Stimulated activated naive CD4-positive, alpha-beta T cell treated with Interleukin-2 at 50 U/mL for 16 hours (primary cell): Measurements from ENCODE around the gene EEF1AKMT4.

ENCODE experiments used
- DNase-seq: peaks from one replicate; lab custom pipeline; 2025; lab: John Stamatoyannopoulos, UW

The EEF1AKMT4 gene

GRCh38 chr3:184235381-184236032 lies 14.0 kb upstream of the EEF1AKMT4 start:
- no peak for DNase-seq

GRCh38 chr3:184236033-184236410 lies 13.4 kb upstream of the EEF1AKMT4 start:
- DNase-seq, result no peak

GRCh38 chr3:184236636-184237035 lies 12.8 kb upstream of the EEF1AKMT4 start:
- no peak for DNase-seq

- no peak for DNase-seq
These were observed 12.3 kb upstream of the EEF1AKMT4 start for GRCh38 chr3:184237211-184237610.

- DNase-seq, result no peak
These were observed 11.7 kb upstream of the EEF1AKMT4 start for GRCh38 chr3:184237807-184238206.

- DNase-seq, result no peak
These were observed 11.1 kb upstream of the EEF1AKMT4 start for GRCh38 chr3:184238246-184238818.

- no peak for DNase-seq
These were observed 10.3 kb upstream of the EEF1AKMT4 start for GRCh38 chr3:184239221-184239620.

GRCh38 chr3:184239708-184240107 lies 9.8 kb upstream of the EEF1AKMT4 start:
- no peak for DNase-seq

GRCh38 chr3:184240384-184241140 lies 8.9 kb upstream of the EEF1AKMT4 start:
- DNase-seq, result no peak

- no peak for DNase-seq
These were observed 8.4 kb upstream of the EEF1AKMT4 start for GRCh38 chr3:184241141-184241446.

- DNase-seq, result no peak
These were observed 7.8 kb upstream of the EEF1AKMT4 start for GRCh38 chr3:184241447-184242296.

- no peak for DNase-seq
These were observed 7.2 kb upstream of the EEF1AKMT4 start for GRCh38 chr3:184242297-184242685.

- peak; percentile 81 for DNase-seq
These were observed 739 bp upstream of the EEF1AKMT4 start, which contains the start of gene ALG3 for GRCh38 chr3:184248454-184249411. Gene ALG3 (minus strand): TSS chr3:184248962. CDS start chr3:184248940, 22 bp downstream.

GRCh38 chr3:184250167-184250828 lies 826 bp downstream of the EEF1AKMT4 start:
- peak; percentile 86 for DNase-seq

- peak; percentile 21 for DNase-seq
These were observed 6.0 kb downstream of the EEF1AKMT4 start for GRCh38 chr3:184255291-184256039.

- DNase-seq, result no peak
These were observed 7.8 kb downstream of the EEF1AKMT4 start for GRCh38 chr3:184257083-184257915.

- no peak for DNase-seq
These were observed 9.5 kb downstream of the EEF1AKMT4 start for GRCh38 chr3:184258926-184259325.

GRCh38 chr3:184259396-184259877 lies 10.0 kb downstream of the EEF1AKMT4 start:
- no peak for DNase-seq
